Stimulated activated naive CD8-positive, alpha-beta T cell treated with anti-CD3 and anti-CD28 coated beads, Interleukin-15, Interleukin-2, amounts not matched to agents 100 U/mL and 50 U/mL, for 24 hours (primary cell): ENCODE measurements around the gene ETFRF1.
A peak's percentile ranks its signal among the peaks of the same experiment; 100 is the strongest.

ENCODE experiments used
- ATAC-seq: fragments of 150-1000 bp; cut with Tn5 transposase; one replicate; pipeline ENCODE4 v1.10.0; 2021
- DNase-seq: peaks from one replicate; pipeline ENCODE4 v3.0.0; 2021

ETFRF1 gene

GRCh38 chr12:25236190-25236589 lies 41.2 kb downstream of the ETFRF1 start:
- ATAC-seq (no peak), DNase-seq (no peak)

- ATAC-seq, result no peak
- DNase-seq, result no peak
Measured at GRCh38 chr12:25236626-25237025, 41.6 kb downstream of the ETFRF1 start.

GRCh38 chr12:25241167-25242020 lies 46.4 kb downstream of the ETFRF1 start:
- peak; percentile 80 for ATAC-seq
- DNase-seq, result no peak

GRCh38 chr12:25242981-25243679 lies 48.1 kb downstream of the ETFRF1 start:
- ATAC-seq (no peak), DNase-seq (no peak)

- ATAC-seq, result no peak
- no peak for DNase-seq
Measured at GRCh38 chr12:25243680-25243990, 48.6 kb downstream of the ETFRF1 start.

GRCh38 chr12:25245491-25245890 lies 50.5 kb downstream of the ETFRF1 start:
- ATAC-seq (no peak), DNase-seq (no peak)

GRCh38 chr12:25248137-25248536 lies 53.1 kb downstream of the ETFRF1 start:
- ATAC-seq (no peak), DNase-seq (no peak)

- ATAC-seq, result no peak
- DNase-seq, result no peak
Measured at GRCh38 chr12:25248732-25249131, 53.7 kb downstream of the ETFRF1 start.

- peak; percentile 45 for ATAC-seq
- peak; percentile 54 for DNase-seq
Measured at GRCh38 chr12:25249931-25250738, 55.1 kb downstream of the ETFRF1 start.

GRCh38 chr12:25250744-25251730 lies 56.0 kb downstream of the ETFRF1 start, which contains the start of gene KRAS:
TSS of gene KRAS (minus strand) at chr12:25250929.
- ATAC-seq (peak; percentile 91), DNase-seq (peak; percentile 90)

GRCh38 chr12:25251769-25252168 lies 56.7 kb downstream of the ETFRF1 start:
- ATAC-seq (no peak), DNase-seq (no peak)

- DNase-seq (no peak), ATAC-seq (no peak)
Measured at GRCh38 chr12:25252946-25253345, 57.9 kb downstream of the ETFRF1 start.

- DNase-seq, result no peak
Measured at GRCh38 chr12:25253371-25254068, 58.5 kb downstream of the ETFRF1 start.

GRCh38 chr12:25254271-25254880 lies 59.3 kb downstream of the ETFRF1 start:
- DNase-seq, result no peak

More at GRCh38 chr12:25253371-25254068, 58.5 kb downstream of the ETFRF1 start:
- no peak for ATAC-seq

More at GRCh38 chr12:25254271-25254880, 59.3 kb downstream of the ETFRF1 start:
- no peak for ATAC-seq
